ENCODE data around the gene FAM184A. TPM values are rescaled to one million over a fixed set of nuclear protein-coding genes. Genes with fewer than 3 reads are reported as not detected.

FAM184A gene
- total and polyA plus RNA-seq, 9 of the 15 experiments (the other 6 are each of a cell fraction or from before 2014, with no cell fraction given), result 6.4 to 18.7 (median 13.1) TPM

DNA sequence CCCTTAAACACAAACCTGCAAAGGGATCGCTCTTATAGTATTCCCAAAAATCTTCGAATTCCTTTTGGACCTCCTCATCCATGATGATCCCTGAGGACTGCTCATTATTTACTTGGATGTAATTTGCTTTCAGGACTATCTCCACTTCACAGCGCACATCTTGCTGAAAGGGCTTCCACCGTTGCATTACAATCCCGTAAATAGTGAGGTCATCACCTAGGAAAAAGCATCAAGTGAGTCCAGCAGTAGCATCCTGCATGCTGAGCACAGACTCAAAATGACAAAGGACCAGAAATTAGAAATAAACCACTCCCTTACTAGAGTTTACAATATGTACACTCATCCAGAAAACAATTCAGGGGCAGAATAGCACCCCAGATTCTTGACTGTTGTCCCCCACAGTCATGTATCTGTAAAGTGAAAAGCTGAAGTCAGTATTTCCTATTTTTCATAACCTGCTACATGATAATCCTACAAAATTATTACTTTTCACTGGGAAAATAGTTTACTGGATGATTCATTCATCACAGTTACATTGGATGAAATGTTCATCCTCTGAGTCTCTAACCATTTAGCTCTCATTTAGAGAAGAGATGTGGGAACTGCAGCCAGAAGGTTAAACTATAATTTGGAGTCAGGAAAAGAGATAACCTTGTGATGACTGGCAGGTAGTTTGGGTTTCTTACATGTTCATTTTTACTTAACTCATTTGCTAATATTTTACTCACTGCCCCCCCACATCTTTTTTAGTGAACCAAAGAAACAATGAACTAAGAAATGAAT lies 160.7 kb downstream of the FAM184A start:
- POLR2A ChIA-PET, result interaction anchor here (0.8 kb wide), 1 partner anchor 19 kb away, joined by 3 read pairs; no protein-coding TSS in a partner anchor
- Histone ChIP-seq H3K4me2 (ENCODE audit: insufficient read depth, low read length) (no peak overlapping the region), H3K9ac (ENCODE audit: insufficient read depth in 1 of 2, low read depth in 2 of 2, low read length in 2 of 2) (no peak overlapping the region), H2AFZ (ENCODE audit: low read depth, low read length) (no peak overlapping the region), H3K4me1 (replicated peaks in 1 of 2; ENCODE audit: control insufficient read depth in 2 of 2, insufficient read depth in 2 of 2, low read length in 2 of 2) (no peaks in the 10 kb centered on the region), H3K36me3 (ENCODE audit: control insufficient read depth, insufficient read depth, low read length) (peaks cover 93% of the 10 kb centered on the region), H3K27ac (ENCODE audit: extremely low read depth, low read depth, low read length) (no peak overlapping the region), H3K27me3 (ENCODE audit: control insufficient read depth in 2 of 2, insufficient read depth in 2 of 2, low read length in 2 of 2) (no peaks in the 10 kb centered on the region), H3K9me3 (replicated peaks; ENCODE audit: control insufficient read depth, insufficient read depth, low read depth, low read length) (no peaks in the 10 kb centered on the region), H3K9me1 (ENCODE audit: control insufficient read depth, insufficient read depth, low read length) (no peaks in the 10 kb centered on the region), H3K79me2 (ENCODE audit: control insufficient read depth, insufficient read depth, low read length) (no peaks in the 10 kb centered on the region), H3K4me3 (no peak overlapping the region), H4K20me1 (replicated peaks; ENCODE audit: control insufficient read depth, insufficient read depth, low read length) (no peaks in the 10 kb centered on the region)
- no peak for FAIRE-seq
- CTCF ChIA-PET (ENCODE audit: low intra/inter-chr PET ratio), result no interaction called here
- intact Hi-C loops (cut with micrococcal nuclease), result no loop called here
- DNase-seq (ENCODE audit: extremely low read depth in 1 of 4, low spot score in 3 of 4), result no peak
- 92% methylated on average over 5 of the region's 5 CpGs for WGBS (ENCODE audit: insufficient coverage, low coverage, missing lambda C conversion rate)
- BruUV-seq (replicated peaks), result no TSS peak
- no peak for ATAC-seq
- in situ Hi-C loops (cut with MboI), result no loop called here
- no peak for TF ChIP-seq ZNF764 (CRISPR knock-in tag; IDR thresholded peaks at IDR 0.05; ENCODE audit: low read depth)
- no peak for TF ChIP-seq TEAD1 (CRISPR knock-in tag; IDR thresholded peaks at IDR 0.05)
- no peak for TF ChIP-seq ZNF561 (CRISPR knock-in tag; conservative IDR thresholded peaks at IDR 0.05)
- TF ChIP-seq ZKSCAN8 (CRISPR knock-in tag; IDR thresholded peaks at IDR 0.05), result no peak
- TF ChIP-seq, protein P1, sequence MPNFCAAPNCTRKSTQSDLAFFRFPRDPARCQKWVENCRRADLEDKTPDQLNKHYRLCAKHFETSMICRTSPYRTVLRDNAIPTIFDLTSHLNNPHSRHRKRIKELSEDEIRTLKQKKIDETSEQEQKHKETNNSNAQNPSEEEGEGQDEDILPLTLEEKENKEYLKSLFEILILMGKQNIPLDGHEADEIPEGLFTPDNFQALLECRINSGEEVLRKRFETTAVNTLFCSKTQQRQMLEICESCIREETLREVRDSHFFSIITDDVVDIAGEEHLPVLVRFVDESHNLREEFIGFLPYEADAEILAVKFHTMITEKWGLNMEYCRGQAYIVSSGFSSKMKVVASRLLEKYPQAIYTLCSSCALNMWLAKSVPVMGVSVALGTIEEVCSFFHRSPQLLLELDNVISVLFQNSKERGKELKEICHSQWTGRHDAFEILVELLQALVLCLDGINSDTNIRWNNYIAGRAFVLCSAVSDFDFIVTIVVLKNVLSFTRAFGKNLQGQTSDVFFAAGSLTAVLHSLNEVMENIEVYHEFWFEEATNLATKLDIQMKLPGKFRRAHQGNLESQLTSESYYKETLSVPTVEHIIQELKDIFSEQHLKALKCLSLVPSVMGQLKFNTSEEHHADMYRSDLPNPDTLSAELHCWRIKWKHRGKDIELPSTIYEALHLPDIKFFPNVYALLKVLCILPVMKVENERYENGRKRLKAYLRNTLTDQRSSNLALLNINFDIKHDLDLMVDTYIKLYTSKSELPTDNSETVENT (CRISPR knock-in tag; IDR thresholded peaks at IDR 0.05), result no peak
- TF ChIP-seq FOXA1 (IDR thresholded peaks at IDR 0.05; ENCODE audit: borderline replicate concordance), result no peak
- no peak for TF ChIP-seq SUPT5H (IDR thresholded peaks at IDR 0.05)
- TF ChIP-seq GATAD2A (IDR thresholded peaks at IDR 0.05), result no peak
- TF ChIP-seq ZNF766 (CRISPR knock-in tag; conservative IDR thresholded peaks at IDR 0.05), result no peak
- TF ChIP-seq, protein P2, sequence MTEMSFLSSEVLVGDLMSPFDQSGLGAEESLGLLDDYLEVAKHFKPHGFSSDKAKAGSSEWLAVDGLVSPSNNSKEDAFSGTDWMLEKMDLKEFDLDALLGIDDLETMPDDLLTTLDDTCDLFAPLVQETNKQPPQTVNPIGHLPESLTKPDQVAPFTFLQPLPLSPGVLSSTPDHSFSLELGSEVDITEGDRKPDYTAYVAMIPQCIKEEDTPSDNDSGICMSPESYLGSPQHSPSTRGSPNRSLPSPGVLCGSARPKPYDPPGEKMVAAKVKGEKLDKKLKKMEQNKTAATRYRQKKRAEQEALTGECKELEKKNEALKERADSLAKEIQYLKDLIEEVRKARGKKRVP (CRISPR knock-in tag; IDR thresholded peaks at IDR 0.05), result no peak
- no peak for TF ChIP-seq RBBP5 (IDR thresholded peaks at IDR 0.05; ENCODE audit: borderline replicate concordance, insufficient read depth, low read length, poor library complexity, severe bottlenecking)
- TF ChIP-seq ZFX (CRISPR knock-in tag; IDR thresholded peaks at IDR 0.05), result no peak
- TF ChIP-seq POU5F1 (IDR thresholded peaks at IDR 0.05; ENCODE audit: borderline replicate concordance, low read depth, low read length, partially characterized antibody), result no peak
- TF ChIP-seq XRCC5 (IDR thresholded peaks at IDR 0.05; ENCODE audit: low read depth, low read length), result no peak
- no peak for TF ChIP-seq EZH2 (IDR thresholded peaks at IDR 0.05; ENCODE audit: borderline replicate concordance, low read depth, low read length)
- TF ChIP-seq ARID3B (CRISPR knock-in tag; IDR thresholded peaks at IDR 0.05; ENCODE audit: borderline replicate concordance), result no peak
- TF ChIP-seq SIN3A (IDR thresholded peaks at IDR 0.05; ENCODE audit: borderline replicate concordance in 2 of 2, control insufficient read depth in 1 of 2, low read depth in 2 of 2, low read length in 2 of 2), result no peak

Data from K562 (cell line).